GM19468 (cell line): Measurements from ENCODE around the gene ZFP62.
"Not testable (repeated sequence)": the region's sequence is repeated elsewhere in the genome, so short reads cannot be mapped to it uniquely, and the experiment has no call there.

Experiments used
- ATAC-seq: cut with Tn5 transposase; IDR thresholded peaks from one replicate; pipeline ENCODE4 v1.9.1; 2021; ENCODE audit warnings: mild to moderate bottlenecking, moderate library complexity, moderate number of reproducible peaks; ENCODE audit not compliant: unreplicated experiment; ENCODE audit errors: extremely low read depth

ZFP62 gene

DNA sequence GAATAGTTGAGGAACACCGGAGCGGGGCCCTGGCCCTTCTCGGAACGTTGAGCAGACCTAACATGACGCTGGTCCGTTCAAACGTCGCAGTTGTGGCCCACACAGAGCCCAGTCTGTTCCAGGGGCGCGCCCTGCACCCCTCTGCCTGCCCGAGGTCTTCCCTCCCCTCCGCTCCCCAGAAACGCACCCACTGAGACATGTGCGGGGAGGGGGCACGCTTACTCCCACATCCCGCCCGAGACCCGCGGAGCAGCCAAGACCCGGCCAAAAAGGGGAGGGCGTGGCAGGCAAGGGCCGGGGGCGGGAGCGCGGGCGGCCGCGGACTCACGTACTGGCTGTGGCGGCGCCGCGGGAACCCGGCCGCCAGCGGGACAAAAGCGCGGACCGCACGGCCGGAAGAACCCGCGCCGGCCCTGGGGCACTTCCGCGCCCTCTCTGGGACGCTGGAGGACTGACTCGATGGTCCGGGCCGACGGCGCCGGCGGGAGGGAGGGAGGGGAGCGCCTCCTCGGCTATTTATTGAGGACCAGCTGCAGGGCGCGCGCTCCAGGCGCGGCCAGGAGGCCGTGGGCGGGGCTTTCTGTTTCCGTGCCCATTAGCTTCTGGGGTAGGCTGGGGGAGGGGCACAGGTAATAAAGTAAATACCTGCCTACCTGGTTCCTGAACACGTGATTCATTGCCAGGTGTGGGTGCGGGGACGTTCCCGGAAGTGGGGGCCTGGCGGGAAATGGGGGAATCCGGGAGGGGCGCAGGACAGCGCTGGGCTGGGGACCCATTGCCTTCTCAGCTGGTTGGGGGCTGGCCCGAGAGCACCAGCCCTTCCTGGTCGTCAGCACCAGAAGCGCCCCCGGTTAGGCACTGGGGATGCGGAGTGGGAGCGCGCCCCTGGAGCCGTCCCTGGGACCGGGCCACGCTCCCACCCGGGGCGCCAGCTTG lies at the start of gene ZFP62:
ZFP62 (minus strand) TSS at position 390 of the 936 bp plus-strand sequence; CDS start at position 333, 57 bp downstream.
- peak; percentile 81 for ATAC-seq

GRCh38 chr5:180910735-180911134 lies 49.7 kb upstream of the ZFP62 start:
- ATAC-seq, result no peak

DNA sequence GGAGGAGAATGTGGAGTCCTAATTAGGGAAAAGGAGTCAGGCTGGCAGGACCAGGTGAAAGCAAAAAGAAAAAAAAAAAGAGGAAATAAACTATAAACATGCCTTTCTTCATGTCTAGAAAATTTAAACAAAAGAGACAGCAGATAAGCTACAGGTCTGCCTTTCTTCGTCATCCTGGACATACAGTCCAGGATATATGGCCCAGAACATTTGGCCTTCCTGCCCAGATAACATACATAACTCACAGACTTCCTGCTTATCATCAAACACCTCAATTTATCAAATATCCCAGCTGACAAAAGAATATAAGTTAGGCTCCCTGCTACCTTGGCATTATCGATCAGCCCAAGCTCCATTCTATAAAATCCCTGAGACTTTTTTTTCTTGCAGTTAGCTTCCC lies 49.1 kb upstream of the ZFP62 start:
- no peak for ATAC-seq

DNA sequence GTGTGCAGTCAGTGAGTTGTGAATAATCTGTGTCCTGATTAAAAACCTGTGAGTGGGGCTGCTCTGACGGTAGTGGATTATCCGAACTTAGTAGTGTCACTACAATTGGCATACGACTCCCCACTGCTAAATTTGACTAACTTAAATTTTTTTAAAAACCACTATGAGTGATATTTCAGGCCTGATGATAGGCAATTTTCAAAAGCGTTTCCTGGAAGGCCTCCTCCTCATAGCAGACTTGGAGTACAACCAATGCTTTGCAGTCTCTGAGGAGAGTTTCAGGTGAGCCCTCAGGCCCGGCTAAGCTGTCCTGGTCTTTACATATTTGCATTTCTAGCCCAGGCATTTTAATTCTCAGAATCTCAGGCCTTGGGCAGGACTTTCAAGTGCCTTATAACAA lies 48.7 kb upstream of the ZFP62 start:
- no peak for ATAC-seq

DNA sequence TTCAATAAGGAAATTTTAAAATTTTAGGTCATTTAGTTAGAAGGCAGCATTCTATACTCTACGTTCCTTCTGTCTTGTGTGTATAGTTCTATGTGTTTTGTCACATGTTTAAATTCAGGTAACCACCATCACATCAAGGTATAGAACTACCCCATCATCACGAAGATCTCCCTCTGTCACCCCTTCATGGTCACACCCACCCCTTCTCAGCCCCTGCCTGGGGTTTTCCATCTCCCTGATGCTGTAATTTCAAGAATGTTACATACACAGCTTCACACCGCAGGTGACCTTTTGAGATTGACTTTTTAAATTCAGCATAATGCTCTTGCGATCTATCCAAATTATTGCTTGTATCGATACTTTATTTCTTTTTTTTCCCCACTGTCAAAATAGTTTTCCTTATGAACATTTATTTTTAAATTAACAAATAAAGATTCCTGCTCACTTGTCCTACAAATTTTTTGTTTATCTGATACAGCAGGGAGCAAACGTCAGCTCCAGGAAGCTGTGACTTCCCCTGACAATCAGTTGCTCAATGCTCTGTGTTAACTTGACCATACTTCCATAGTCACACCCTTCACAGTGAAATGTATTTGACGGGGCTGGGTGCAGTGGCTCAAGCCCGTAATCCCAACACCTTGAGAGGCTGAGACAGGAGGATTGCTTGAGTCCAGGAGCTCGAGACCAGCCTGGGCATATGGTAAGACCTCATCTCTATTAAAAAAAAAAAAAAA lies 48.1 kb upstream of the ZFP62 start:
- ATAC-seq, result no peak

DNA sequence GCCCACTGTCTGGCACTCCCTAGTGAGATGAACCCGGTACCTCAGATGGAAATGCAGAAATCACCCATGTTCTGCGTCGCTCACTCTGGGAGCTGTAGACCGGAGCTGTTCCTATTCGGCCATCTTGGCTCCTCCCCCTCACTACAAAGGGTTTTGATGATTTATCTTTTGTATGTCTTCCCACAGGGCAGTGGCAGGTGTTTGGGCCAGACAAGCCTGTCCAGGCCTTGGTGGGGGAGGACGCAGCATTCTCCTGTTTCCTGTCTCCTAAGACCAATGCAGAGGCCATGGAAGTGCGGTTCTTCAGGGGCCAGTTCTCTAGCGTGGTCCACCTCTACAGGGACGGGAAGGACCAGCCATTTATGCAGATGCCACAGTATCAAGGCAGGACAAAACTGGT lies 47.3 kb upstream of the ZFP62 start:
- ATAC-seq, result no peak

DNA sequence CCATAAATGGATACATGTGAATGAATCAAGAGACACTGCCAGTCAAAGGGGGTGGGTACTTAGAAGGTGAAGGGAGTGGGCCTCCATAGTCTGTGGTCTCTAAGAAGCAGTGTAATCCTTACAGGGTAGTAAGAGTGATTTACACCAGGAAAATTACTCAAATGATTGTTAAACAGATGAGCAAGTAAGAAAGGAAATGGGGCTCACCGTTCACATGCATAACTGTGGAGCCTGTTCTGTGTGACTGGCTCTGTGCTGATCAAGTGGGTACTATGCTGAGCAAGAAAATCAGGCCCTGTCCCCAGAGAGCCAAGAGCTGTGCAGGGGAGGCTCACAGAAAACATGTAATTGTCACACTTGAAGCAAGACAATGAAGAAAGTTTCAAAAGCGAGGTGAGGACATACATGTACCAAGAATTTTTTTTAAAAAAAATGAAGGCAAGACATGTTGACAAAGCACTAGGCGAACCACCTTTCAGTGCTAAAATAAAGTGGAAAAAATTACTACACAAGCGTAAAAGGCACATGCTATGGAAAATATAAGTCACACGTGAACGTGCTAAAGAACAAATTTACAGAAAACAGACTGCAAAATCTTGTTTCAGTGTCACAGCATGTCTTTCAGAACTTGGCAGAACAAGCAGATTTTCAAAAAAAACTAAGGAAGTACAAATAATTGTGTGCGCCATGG lies 40.4 kb upstream of the ZFP62 start:
- no peak for ATAC-seq

DNA sequence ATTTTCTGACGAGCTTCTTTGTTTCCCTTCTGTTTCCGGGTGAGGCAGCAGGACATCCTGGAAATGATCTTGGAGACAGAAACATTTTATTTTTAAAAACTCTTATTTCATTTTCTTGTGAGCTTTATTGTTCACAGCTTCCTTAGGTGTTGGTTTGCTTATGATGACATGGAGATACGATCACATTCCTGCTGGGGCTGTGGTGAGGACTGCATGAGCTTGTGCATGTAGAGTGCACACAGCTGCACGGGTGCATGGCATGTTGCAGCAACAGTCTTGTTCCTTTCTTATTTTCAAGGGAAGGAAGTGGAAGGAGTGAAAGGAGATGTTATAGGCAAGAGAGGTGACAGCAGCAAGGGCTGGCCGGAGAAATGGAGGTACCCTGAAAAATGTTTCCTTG lies 39.1 kb upstream of the ZFP62 start:
- no peak for ATAC-seq

- ATAC-seq, result no peak
Measured at GRCh38 chr5:180898621-180899246, 37.7 kb upstream of the ZFP62 start, which contains the start of gene BTNL8. TSS of gene BTNL8 (plus strand) at chr5:180899159. CDS start at chr5:180899311, 152 bp downstream.

DNA sequence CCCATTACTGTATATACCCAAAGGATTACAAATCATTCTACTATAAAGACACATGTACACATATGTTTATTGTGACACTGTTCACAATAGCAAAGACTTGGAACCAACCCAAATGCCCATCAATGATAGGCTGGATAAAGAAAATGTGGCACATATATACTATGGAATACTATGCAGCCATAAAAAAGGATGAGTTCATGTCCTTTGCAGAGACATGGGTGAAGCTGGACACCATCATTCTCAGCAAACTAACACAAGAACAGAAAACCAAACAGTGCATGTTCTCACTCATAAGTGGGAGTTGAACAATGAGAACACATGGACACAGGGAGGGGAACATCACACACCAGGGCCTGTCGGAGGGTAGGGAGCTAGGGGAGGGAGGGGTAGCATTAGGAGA lies 34.3 kb upstream of the ZFP62 start:
- ATAC-seq, result not testable (repeated sequence)

DNA sequence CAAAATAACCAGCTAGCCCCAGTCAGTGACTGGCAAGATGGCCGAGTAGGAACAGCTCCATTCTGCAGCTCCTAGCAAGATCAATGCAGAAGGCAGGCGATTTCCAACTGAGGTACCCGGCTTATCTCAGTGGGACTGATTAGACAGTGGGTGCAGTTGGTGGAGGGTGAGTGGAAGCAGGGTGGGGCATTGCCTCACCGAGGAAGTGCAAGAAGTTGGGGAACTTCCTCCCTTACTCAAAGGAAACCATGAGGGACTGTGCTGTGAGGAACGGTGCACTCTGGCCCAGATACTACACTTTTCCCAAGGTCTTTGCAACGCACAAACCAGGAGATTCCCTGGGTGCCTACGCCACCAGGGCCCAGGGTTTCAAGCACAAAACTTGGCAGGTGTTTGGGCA lies 28.3 kb upstream of the ZFP62 start:
- ATAC-seq, result no peak

DNA sequence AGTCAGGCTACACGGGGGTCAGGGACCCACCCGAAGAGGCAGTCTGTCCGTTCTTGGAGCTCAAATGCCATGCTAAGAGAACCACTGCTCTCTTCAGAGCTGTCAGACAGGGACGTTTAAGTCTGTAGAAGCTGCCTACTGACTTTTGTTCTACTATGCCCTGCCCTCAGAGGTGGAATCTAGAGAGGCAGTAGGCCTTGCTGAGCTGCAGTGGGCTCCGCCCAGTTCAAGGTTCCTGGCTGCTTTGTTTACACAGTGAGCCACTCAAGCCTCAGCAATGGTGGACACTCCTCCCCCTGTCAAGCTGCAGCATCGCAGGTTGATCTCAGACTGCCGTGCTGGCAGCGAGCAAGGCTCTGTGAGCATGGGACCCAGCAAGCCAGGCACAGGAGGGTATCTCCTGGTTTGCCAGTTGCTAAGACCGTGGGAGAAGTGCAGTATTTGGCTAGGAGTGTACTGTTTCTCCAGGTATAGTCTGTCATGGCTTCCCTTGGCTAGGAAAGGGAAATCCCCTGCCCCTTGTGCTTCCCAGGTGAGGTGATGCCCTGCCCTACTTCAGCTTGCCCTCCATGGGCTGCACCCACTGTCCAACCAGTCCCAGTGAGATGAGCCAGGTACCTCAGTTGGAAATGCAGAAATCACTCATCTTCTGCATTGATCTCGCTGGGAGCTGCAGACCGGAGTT lies 24.9 kb upstream of the ZFP62 start:
- not testable (repeated sequence) for ATAC-seq

DNA sequence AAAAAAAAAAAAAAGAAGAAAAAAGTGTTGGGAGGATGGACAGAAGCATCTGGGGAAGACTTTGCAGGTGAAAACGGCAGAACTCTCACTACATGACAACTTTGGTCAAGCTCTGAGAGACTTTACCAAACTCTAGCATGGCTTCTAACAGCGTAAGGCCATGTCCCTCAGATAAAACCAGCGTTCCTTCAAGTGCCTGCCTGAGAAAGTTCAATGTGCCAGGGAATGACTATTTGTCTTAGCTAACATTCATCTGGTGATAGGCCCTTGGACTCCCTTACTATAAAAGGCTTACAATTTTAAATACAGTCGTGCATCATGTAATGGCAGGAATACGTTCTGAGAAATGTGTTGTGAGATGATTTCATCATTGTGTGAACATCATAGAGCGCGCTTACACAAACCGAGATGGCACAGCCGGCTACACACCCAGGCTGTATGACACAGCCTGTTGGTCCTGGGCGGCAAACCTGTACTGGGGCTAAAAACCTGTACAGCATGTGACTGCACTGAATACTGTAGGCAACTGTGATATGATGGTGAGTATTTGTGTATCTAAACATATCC lies 14.9 kb upstream of the ZFP62 start:
- no peak for ATAC-seq

DNA sequence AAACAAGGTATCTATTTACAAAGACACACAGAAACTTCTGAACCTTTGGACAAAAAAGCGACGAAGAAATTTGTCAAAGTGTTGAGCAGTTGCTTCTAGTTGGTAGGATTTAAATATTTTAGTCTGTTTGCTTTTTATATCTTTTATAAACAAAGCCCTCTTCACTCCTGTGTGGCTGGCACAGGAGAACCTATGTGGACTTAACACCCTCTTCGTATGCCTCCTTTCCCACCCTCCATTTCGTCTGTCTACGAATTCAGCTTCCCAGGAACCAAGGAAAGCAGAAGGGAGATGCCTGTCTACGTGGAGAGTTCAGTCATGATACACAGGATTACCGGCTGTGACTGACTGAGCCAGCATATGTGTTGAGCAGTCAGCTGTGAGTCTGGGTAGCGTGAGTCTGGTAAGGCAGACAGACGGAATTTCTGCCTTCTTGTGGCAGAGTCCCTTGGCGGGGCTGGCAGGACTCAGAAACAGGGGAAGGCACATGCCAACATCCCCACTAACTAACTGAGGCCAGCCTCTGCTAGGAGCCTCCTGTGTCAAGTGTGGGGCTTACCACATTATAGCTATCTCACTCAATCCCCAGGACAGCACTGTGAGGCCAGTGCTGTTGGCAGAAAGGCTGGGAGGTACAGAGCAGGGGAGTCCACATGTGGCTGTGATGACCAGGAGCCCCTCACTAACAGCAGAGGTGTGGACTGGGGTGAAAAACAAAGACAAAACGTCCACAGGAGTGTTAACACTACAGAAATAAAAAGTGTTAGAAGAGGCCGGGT lies 13.9 kb upstream of the ZFP62 start:
- ATAC-seq, result no peak

GRCh38 chr5:180873615-180874520 lies 12.8 kb upstream of the ZFP62 start:
- ATAC-seq, result no peak

GRCh38 chr5:180872419-180872818 lies 11.3 kb upstream of the ZFP62 start:
- ATAC-seq, result no peak

DNA sequence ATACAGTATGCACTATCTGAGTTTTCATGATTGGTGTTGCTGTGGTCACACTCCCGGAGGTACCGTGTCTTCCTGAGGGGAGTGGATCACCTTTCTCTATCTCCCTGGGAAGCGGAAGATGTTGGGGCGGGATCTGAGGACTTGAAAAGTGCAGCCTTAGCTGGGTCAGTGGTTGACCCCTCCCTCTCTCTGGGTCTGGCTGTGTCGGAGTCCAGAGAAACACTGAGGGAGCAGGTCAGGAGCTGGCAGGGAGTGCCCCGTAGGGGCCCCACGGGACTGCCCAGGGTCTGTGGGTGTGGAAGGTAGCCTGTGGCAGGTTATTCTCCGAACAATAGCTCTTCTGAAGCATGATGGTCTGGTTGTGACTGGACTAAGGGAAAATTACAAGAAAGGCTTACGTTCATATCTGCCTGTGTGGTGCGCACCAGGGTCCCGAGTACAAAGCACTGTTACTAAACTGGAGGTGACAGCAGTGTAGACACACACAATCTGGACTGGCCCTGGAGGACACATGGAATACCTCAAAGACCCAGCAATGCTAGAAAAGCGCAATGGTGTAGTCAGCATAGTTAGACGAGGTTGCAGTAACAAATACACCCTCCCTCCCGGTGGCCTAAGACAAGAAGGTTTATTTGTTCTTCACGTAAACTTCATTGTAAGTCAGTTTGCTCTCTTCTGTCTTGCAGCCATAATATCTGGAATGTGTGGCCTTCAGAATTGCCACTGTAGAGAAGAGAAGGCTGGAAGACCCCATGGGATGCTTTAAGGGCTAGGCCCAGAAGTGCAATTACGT lies 9.4 kb upstream of the ZFP62 start:
- no peak for ATAC-seq
